Lung (tissue), 13 donors: ENCODE measurements around the gene SNRPB. TPM values are rescaled to one million over a fixed set of nuclear protein-coding genes. Genes with fewer than 3 reads are reported as not detected.

ENCODE experiments used
- ATAC-seq: fragments of 200-7000 bp; cut with Tn5 transposase; one replicate; pipeline ENCODE4 v1.9.1; 2020; ENCODE audit warnings: moderate number of reproducible peaks; ENCODE audit not compliant: insufficient read depth, low FRiP score
- DNase-seq, 3 donors: peaks; one replicate each; pipeline ENCODE4 v3.0.0-alpha.2; 2013 to 2017
- H3K27ac ChIP-seq, 2 donors: one replicate each; pipeline ENCODE4 v1.5.1; 2013; ENCODE audit warnings: mild to moderate bottlenecking in 2 of 2, moderate library complexity in 2 of 2, control low read depth in 1 of 2, inconsistent platforms in 1 of 2, low read depth in 1 of 2, low read length in 1 of 2
- H3K27me3 ChIP-seq, 3 donors: one replicate each; pipeline ENCODE4 v1.5.1; 2013; ENCODE audit warnings: low read length in 2 of 3; ENCODE audit not compliant: control insufficient read depth in 3 of 3, insufficient read depth in 3 of 3
- H3K36me3 ChIP-seq, 4 donors: one replicate each; pipeline ENCODE4 v1.5.1; 2013; ENCODE audit warnings: low read length in 4 of 4, mild to moderate bottlenecking in 1 of 4, moderate library complexity in 1 of 4; ENCODE audit not compliant: control insufficient read depth in 4 of 4, insufficient read depth in 4 of 4
- H3K4me1 ChIP-seq, 5 donors: one replicate each; pipeline ENCODE4 v1.5.1; 2013; ENCODE audit warnings: low read length in 5 of 5, mild to moderate bottlenecking in 2 of 5, moderate library complexity in 1 of 5; ENCODE audit not compliant: control insufficient read depth in 5 of 5, insufficient read depth in 5 of 5
- H3K4me3 ChIP-seq: one replicate; pipeline ENCODE4 v1.5.1; 2013; ENCODE audit warnings: mild to moderate bottlenecking, control low read depth, moderate library complexity
- H3K9ac ChIP-seq, 2 donors: one replicate each; pipeline ENCODE4 v1.5.1; 2013; ENCODE audit warnings: low read length in 2 of 2, control low read depth in 1 of 2; ENCODE audit not compliant: insufficient read depth in 1 of 2
- H3K9me3 ChIP-seq, 4 donors: one replicate each; pipeline ENCODE4 v1.5.1; 2013; ENCODE audit warnings: low read length in 3 of 4, mild to moderate bottlenecking in 1 of 4, moderate library complexity in 1 of 4; ENCODE audit not compliant: control insufficient read depth in 4 of 4, insufficient read depth in 3 of 4
- CTCF ChIP-seq: IDR thresholded peaks from 2 replicates; pipeline ENCODE4 v1.5.1; 2012; ENCODE audit warnings: mild to moderate bottlenecking; ENCODE audit errors: control extremely low read depth, extremely low read depth
- WGBS, 2 donors: extraction: QIAGEN DNeasy Blood & Tissue Kit; methylation state at CpG; one replicate each; pipeline ENCODE4 v1.1.7; 2013; 5-methylcytosine and 5-hydroxymethylcytosine counted together
- polyA plus RNA-seq, 2 donors: library from polyadenylated mRNA; stranded (reverse); fragments of 200-250 nt; gene quantifications; one replicate each; pipeline ENCODE4 v1.2.1, GENCODE V29; 2013
- small RNA-seq: library from RNA; depleted of rRNA; stranded (forward); fragments of <200 nt; gene quantifications from one replicate; pipeline ENCODE3, GENCODE V24; 2014; ENCODE audit warnings: low replicate concordance
- total RNA-seq, 2 donors: library from RNA; depleted of rRNA in 1 of 2; stranded (reverse); fragments of >200 nt in 1 of 2; gene quantifications; one replicate each; pipeline ENCODE4 v1.2.1, GENCODE V29; 2014 to 2021
- donor health status: control.
- donor health status: control.
- donor health status: Bipolar disorder and iron deficiency.
- donor health status: healthy.
- donor health status: DM: yes; HTN: yes; CAD: no.

The SNRPB gene
- total and polyA plus RNA-seq, 4 donors: 71.4 to 291 (median 178) TPM

GRCh38 chr20:2418388-2418787 is 52.2 kb downstream of the SNRPB start:
- ATAC-seq (no peak), DNase-seq (no peak)
- 52 to 54% methylated on average over 2 of the region's 2 CpGs for WGBS, 2 donors
- H3K36me3 ChIP-seq: no peaks in the 10 kb centered on the region
- no peak overlapping the region for H3K27ac ChIP-seq
- H3K27me3 ChIP-seq: no peaks in the 10 kb centered on the region
- no peaks in the 10 kb centered on the region for H3K4me1 ChIP-seq
- no peak overlapping the region for H3K4me3 ChIP-seq
- H3K9ac ChIP-seq: no peak overlapping the region
- TF ChIP-seq CTCF: no peak
- H3K9me3 ChIP-seq: no peaks in the 10 kb centered on the region

GRCh38 chr20:2417213-2417541 is 53.4 kb downstream of the SNRPB start:
- ATAC-seq (no peak), DNase-seq (no peak)
- Histone ChIP-seq H3K36me3 (no peaks in the 10 kb centered on the region), H3K4me1 (no peaks in the 10 kb centered on the region), H3K4me3 (no peak overlapping the region), H3K27me3 (peaks cover 0 to 1% (median 0%) of the 10 kb centered on the region in 3 donors), H3K9ac (no peak overlapping the region), H3K27ac (no peak overlapping the region), H3K9me3 (no peaks in the 10 kb centered on the region)
- 87 to 92% methylated on average over 14 of the region's 14 CpGs for WGBS, 2 donors
- TF ChIP-seq CTCF: no peak

- no peak for TF ChIP-seq CTCF
- no peak overlapping the region for H3K27ac ChIP-seq
- no peak overlapping the region for H3K4me3 ChIP-seq
- no peaks in the 10 kb centered on the region for H3K4me1 ChIP-seq
- no peak overlapping the region for H3K9ac ChIP-seq
- no peak for DNase-seq
- no peaks in the 10 kb centered on the region for H3K9me3 ChIP-seq
- H3K36me3 ChIP-seq: no peaks in the 10 kb centered on the region
- WGBS, 2 donors: 74 to 76% methylated on average over 6 of the region's 6 CpGs
- no peak for ATAC-seq
- peaks cover 0 to 3% (median 0%) of the 10 kb centered on the region in 3 donors for H3K27me3 ChIP-seq
These were observed 53.9 kb downstream of the SNRPB start for GRCh38 chr20:2416541-2417212.

Small RNA genes within 50 kb of the gene (small RNA-seq; reads per million reads assigned to genes)
- not detected for gene RF00019

Other genes starting within 250 kb of the SNRPB start
- 1 to 10 TPM in 1 of 2 donors, under 1 TPM in 1; 0.55 to 1.5 TPM for gene TGM3, start 174.8 kb downstream of the SNRPB start, total RNA-seq
- under 1 TPM; 0.41 to 0.48 TPM for gene TGM3, start 174.8 kb downstream of the SNRPB start, polyA plus RNA-seq
- gene TGM6, start 89.9 kb downstream of the SNRPB start, total RNA-seq: not detected
- gene TGM6, start 89.9 kb downstream of the SNRPB start, polyA plus RNA-seq: not detected
- gene ZNF343, start 38.1 kb upstream of the SNRPB start, total RNA-seq: 10 to 100 TPM in 1 of 2 donors, 1 to 10 TPM in 1; 8.6 to 14.8 TPM
- gene ZNF343, start 38.1 kb upstream of the SNRPB start, polyA plus RNA-seq: 1 to 10 TPM; 4.9 to 5.6 TPM
- under 1 TPM in 1 of 2 donors, not detected in 1; 0.31 TPM for gene TMC2, start 65.8 kb upstream of the SNRPB start, total RNA-seq
- under 1 TPM; 0.06 to 0.15 TPM for gene TMC2, start 65.8 kb upstream of the SNRPB start, polyA plus RNA-seq
- gene NOP56, start 181.8 kb upstream of the SNRPB start, total RNA-seq: 100 to 1,000 TPM in 1 of 2 donors, 10 to 100 TPM in 1; 73.3 to 138 TPM
- gene NOP56, start 181.8 kb upstream of the SNRPB start, polyA plus RNA-seq: 100 to 1,000 TPM; 109 to 114 TPM
- 10 to 100 TPM; 67.9 to 72.4 TPM for gene IDH3B, start 193.4 kb upstream of the SNRPB start, total RNA-seq
- gene IDH3B, start 193.4 kb upstream of the SNRPB start, polyA plus RNA-seq: 10 to 100 TPM; 65.3 to 83.1 TPM
- 10 to 100 TPM in 1 of 2 donors, 1 to 10 TPM in 1; 8.2 to 15.8 TPM for gene EBF4, start 222.0 kb upstream of the SNRPB start, total RNA-seq
- gene EBF4, start 222.0 kb upstream of the SNRPB start, polyA plus RNA-seq: 1 to 10 TPM; 5.8 to 6.5 TPM